Astrocyte (in vitro differentiated cells and primary cell): ENCODE results near the gene FASN. TPM values are rescaled to one million over a fixed set of nuclear protein-coding genes. Genes with fewer than 3 reads are reported as not detected.

ENCODE experiments used
- DNase-seq: peaks from one replicate; pipeline ENCODE4 v3.0.0-alpha.2; 2010; ENCODE audit warnings: low read depth
- FAIRE-seq: peaks from 2 replicates; lab custom pipeline; 2011; peaks lifted over from hg19 to GRCh38; lab: Jason Lieb, UNC
- H2AFZ ChIP-seq: 2 replicates; pipeline ENCODE4 v1.6.0; 2012; ENCODE audit warnings: low read depth, low read length, inconsistent platforms
- H3K27ac ChIP-seq: 2 replicates; pipeline ENCODE4 v1.5.1; 2011; ENCODE audit warnings: low read depth, low read length, inconsistent platforms
- H3K27me3 ChIP-seq: 2 replicates; pipeline ENCODE4 v1.6.0; 2011; ENCODE audit warnings: low read length, inconsistent platforms; ENCODE audit not compliant: insufficient read depth
- H3K36me3 ChIP-seq: 2 replicates; pipeline ENCODE4 v1.5.1; 2011; ENCODE audit warnings: low read length, inconsistent platforms; ENCODE audit not compliant: insufficient read depth
- H3K4me1 ChIP-seq: 2 replicates; pipeline ENCODE4 v1.5.1; 2011; ENCODE audit warnings: low read length, inconsistent platforms; ENCODE audit not compliant: insufficient read depth
- H3K4me2 ChIP-seq: 2 replicates; pipeline ENCODE4 v1.6.0; 2012; ENCODE audit warnings: low read length, inconsistent platforms
- H3K4me3 ChIP-seq: 2 replicates; pipeline ENCODE4 v1.5.1; 2011; ENCODE audit warnings: low read depth, mild to moderate bottlenecking, low read length, inconsistent platforms; ENCODE audit not compliant: insufficient read depth
- H3K79me2 ChIP-seq: 2 replicates; pipeline ENCODE4 v1.6.0; 2012; ENCODE audit warnings: mild to moderate bottlenecking, low read length, inconsistent platforms; ENCODE audit not compliant: insufficient read depth
- H3K9ac ChIP-seq: 2 replicates; pipeline ENCODE4 v1.6.0; 2012; ENCODE audit warnings: mild to moderate bottlenecking, low read length, inconsistent platforms
- H3K9me3 ChIP-seq: 2 replicates; pipeline ENCODE4 v1.5.1; 2012; ENCODE audit warnings: low read depth, mild to moderate bottlenecking, low read length, inconsistent platforms; ENCODE audit not compliant: insufficient read depth
- H4K20me1 ChIP-seq: 2 replicates; pipeline ENCODE4 v1.6.0; 2012; ENCODE audit warnings: low read length, inconsistent platforms; ENCODE audit not compliant: insufficient read depth
- H3K27ac Mint-ChIP-seq: one replicate; pipeline ENCODE4 v1.8.0; 2021; ENCODE audit warnings: mild to moderate bottlenecking, mixed read lengths; ENCODE audit not compliant: unreplicated experiment
- H3K27me3 Mint-ChIP-seq: one replicate; pipeline ENCODE4 v1.8.0; 2021; ENCODE audit warnings: low read depth, mixed read lengths; ENCODE audit not compliant: unreplicated experiment
- H3K36me3 Mint-ChIP-seq: one replicate; pipeline ENCODE4 v1.8.0; 2021; ENCODE audit warnings: low read depth, mixed read lengths; ENCODE audit not compliant: unreplicated experiment
- H3K4me1 Mint-ChIP-seq: one replicate; pipeline ENCODE4 v1.8.0; 2021; ENCODE audit warnings: low read depth, mixed read lengths; ENCODE audit not compliant: unreplicated experiment
- H3K4me3 Mint-ChIP-seq: one replicate; pipeline ENCODE4 v1.8.0; 2021; ENCODE audit warnings: mild to moderate bottlenecking, moderate library complexity, mixed read lengths; ENCODE audit not compliant: unreplicated experiment
- H3K9me3 Mint-ChIP-seq: one replicate; pipeline ENCODE4 v1.8.0; 2021; ENCODE audit warnings: mild to moderate bottlenecking, mixed read lengths; ENCODE audit not compliant: unreplicated experiment
- EZH2 ChIP-seq: IDR thresholded peaks from 2 replicates; pipeline ENCODE4 v1.6.1; 2012; ENCODE audit warnings: mild to moderate bottlenecking, low read length, inconsistent platforms; ENCODE audit not compliant: insufficient read depth
- total RNA-seq: library from RNA; stranded (reverse); gene quantifications from 2 replicates; pipeline ENCODE4 v1.2.1, GENCODE V29; 2021
- TF ChIP-seq, protein P1 (sequence below): IDR thresholded peaks from 2 replicates; pipeline ENCODE4 v1.5.1; 2011; ENCODE audit warnings: low read depth, mild to moderate bottlenecking, inconsistent platforms, low read length, moderate library complexity; ENCODE audit not compliant: insufficient read depth

Gene FASN
- total RNA-seq, 1 donor from 2014 or later = 203 TPM

- H3K27me3 ChIP-seq = no peaks in the 10 kb centered on the region
- H3K4me3 Mint-ChIP-seq = no peak overlapping the region
- H3K4me1 ChIP-seq = no peaks in the 10 kb centered on the region
- H3K36me3 Mint-ChIP-seq = no peaks in the 10 kb centered on the region
- peak overlapping the region; percentile 47 for H3K27ac Mint-ChIP-seq
- H3K4me2 ChIP-seq = no peak overlapping the region
- no peak overlapping the region for H3K9ac ChIP-seq
- peaks cover 18% of the 10 kb centered on the region for H3K79me2 ChIP-seq
- DNase-seq (no peak), FAIRE-seq (no peak)
- no peaks in the 10 kb centered on the region for H3K9me3 ChIP-seq
- H3K4me1 Mint-ChIP-seq = no peaks in the 10 kb centered on the region
- no peak for TF ChIP-seq EZH2
- TF ChIP-seq, protein P1, sequence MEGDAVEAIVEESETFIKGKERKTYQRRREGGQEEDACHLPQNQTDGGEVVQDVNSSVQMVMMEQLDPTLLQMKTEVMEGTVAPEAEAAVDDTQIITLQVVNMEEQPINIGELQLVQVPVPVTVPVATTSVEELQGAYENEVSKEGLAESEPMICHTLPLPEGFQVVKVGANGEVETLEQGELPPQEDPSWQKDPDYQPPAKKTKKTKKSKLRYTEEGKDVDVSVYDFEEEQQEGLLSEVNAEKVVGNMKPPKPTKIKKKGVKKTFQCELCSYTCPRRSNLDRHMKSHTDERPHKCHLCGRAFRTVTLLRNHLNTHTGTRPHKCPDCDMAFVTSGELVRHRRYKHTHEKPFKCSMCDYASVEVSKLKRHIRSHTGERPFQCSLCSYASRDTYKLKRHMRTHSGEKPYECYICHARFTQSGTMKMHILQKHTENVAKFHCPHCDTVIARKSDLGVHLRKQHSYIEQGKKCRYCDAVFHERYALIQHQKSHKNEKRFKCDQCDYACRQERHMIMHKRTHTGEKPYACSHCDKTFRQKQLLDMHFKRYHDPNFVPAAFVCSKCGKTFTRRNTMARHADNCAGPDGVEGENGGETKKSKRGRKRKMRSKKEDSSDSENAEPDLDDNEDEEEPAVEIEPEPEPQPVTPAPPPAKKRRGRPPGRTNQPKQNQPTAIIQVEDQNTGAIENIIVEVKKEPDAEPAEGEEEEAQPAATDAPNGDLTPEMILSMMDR = no peak
- peaks cover 80% of the 10 kb centered on the region for H4K20me1 ChIP-seq
- H3K27ac ChIP-seq = no peak overlapping the region
- H3K36me3 ChIP-seq = peaks cover 13% of the 10 kb centered on the region
- no peaks in the 10 kb centered on the region for H3K27me3 Mint-ChIP-seq
- H3K9me3 Mint-ChIP-seq = no peaks in the 10 kb centered on the region
- no peak overlapping the region for H2AFZ ChIP-seq
- no peak overlapping the region for H3K4me3 ChIP-seq
Observed at GRCh38 chr17:82087961-82088837, 9.8 kb downstream of the FASN start.

- H3K9ac ChIP-seq = no peak overlapping the region
- no peaks in the 10 kb centered on the region for H3K9me3 ChIP-seq
- no peak overlapping the region for H3K4me2 ChIP-seq
- TF ChIP-seq EZH2 = no peak
- TF ChIP-seq, protein P1 = no peak
- H3K27ac Mint-ChIP-seq = no peak overlapping the region
- H3K9me3 Mint-ChIP-seq = no peaks in the 10 kb centered on the region
- H3K4me1 ChIP-seq = no peaks in the 10 kb centered on the region
- no peak for FAIRE-seq
- H4K20me1 ChIP-seq = peaks cover 83% of the 10 kb centered on the region
- H3K4me3 ChIP-seq = no peak overlapping the region
- H3K36me3 Mint-ChIP-seq = no peaks in the 10 kb centered on the region
- H3K79me2 ChIP-seq = peaks cover 13% of the 10 kb centered on the region
- no peaks in the 10 kb centered on the region for H3K4me1 Mint-ChIP-seq
- no peaks in the 10 kb centered on the region for H3K27me3 Mint-ChIP-seq
- no peak overlapping the region for H3K27ac ChIP-seq
- no peak overlapping the region for H2AFZ ChIP-seq
- DNase-seq = no peak
- H3K36me3 ChIP-seq = peaks cover 12% of the 10 kb centered on the region
- H3K27me3 ChIP-seq = no peaks in the 10 kb centered on the region
- H3K4me3 Mint-ChIP-seq = no peak overlapping the region
Observed at GRCh38 chr17:82086941-82087906, 10.8 kb downstream of the FASN start.
